Right lobe of liver (tissue), 6 donors: ENCODE measurements around the gene FLRT2. TPM values are rescaled to one million over a fixed set of nuclear protein-coding genes. Genes with fewer than 3 reads are reported as not detected.

Source experiments
- ATAC-seq, 4 donors: fragments of 200-7000 bp; cut with Tn5 transposase; one replicate each; pipeline ENCODE4 v1.9.1; 2020; ENCODE audit warnings: mild to moderate bottlenecking in 4 of 4, moderate library complexity in 4 of 4
- DNase-seq, 3 donors: peaks; one replicate each; pipeline ENCODE4 v3.0.0-alpha.2; 2020
- H3K27ac ChIP-seq, 3 donors: fragments of 200-600 bp; one replicate each; pipeline ENCODE4 v1.8.0; 2022
- H3K27me3 ChIP-seq, 2 donors: fragments of 200-600 bp; one replicate each; pipeline ENCODE4 v1.8.0; 2022
- H3K36me3 ChIP-seq, 4 donors: fragments of 200-600 bp; sonication (generic) in 1 of 4; one replicate each; pipeline versions ENCODE4 v1.5.1 to v1.8.0; 2017 to 2022; ENCODE audit warnings: control low read depth in 1 of 4
- H3K4me1 ChIP-seq, 4 donors: fragments of 200-600 bp; sonication (generic) in 1 of 4; one replicate each; pipeline versions ENCODE4 v1.5.1 to v1.8.0; 2017 to 2022; ENCODE audit warnings: control low read depth in 1 of 4
- H3K4me3 ChIP-seq, 3 donors: fragments of 200-600 bp; one replicate each; pipeline ENCODE4 v1.8.0; 2022
- H3K9me3 ChIP-seq, 4 donors: fragments of 200-600 bp; sonication (generic) in 1 of 4; one replicate each; pipeline versions ENCODE4 v1.5.1 to v1.8.0; 2017 to 2022; ENCODE audit warnings: control low read depth in 1 of 4
- CTCF ChIP-seq, 4 donors: fragments of 200-600 bp in 3 of 4; fragments of 450-650 bp in 1 of 4; IDR thresholded peaks; one replicate each; pipeline versions ENCODE4 v1.5.1 to v1.8.0; 2016 to 2022; ENCODE audit warnings: antibody characterized with exemption in 4 of 4, mild to moderate bottlenecking in 2 of 4
- POLR2A ChIP-seq: fragments of 450-650 bp; IDR thresholded peaks from one replicate; pipeline ENCODE4 v1.6.1; 2017; ENCODE audit warnings: antibody characterized with exemption, mild to moderate bottlenecking
- WGBS: methylation state at CpG from one replicate; pipeline ENCODE4 v1.1.6; 2018; ENCODE audit warnings: low coverage, low lambda C conversion rate; ENCODE audit not compliant: insufficient coverage; ENCODE audit errors: missing lambda C conversion rate; 5-methylcytosine and 5-hydroxymethylcytosine counted together
- intact Hi-C, 2 donors: fragments of 100-400 bp; cut with DNase I; formaldehyde crosslinking; loops; one replicate each; pipeline versions ENCODE4 v1.11.2 to v1.14.1; 2022
- total RNA-seq, 6 experiments: library from RNA; depleted of rRNA in 2 of 6; stranded (reverse); fragments of >200 nt in 2 of 6; fragmentation: NEBNext Ultra II Directional in 3 of 6; extraction: Animal tissue kit (Norgen Biotek cat#: 25700) in 3 of 6; gene quantifications; one replicate each; pipeline versions ENCODE4 v1.1.0 to v1.2.4, GENCODE V29; 2016 to 2023
- donor health status: DM: no; HTN: yes; CAD: no.
- donor health status: DM: no; HTN: no; CAD: no.
- donor health status: DM: no; HTN: no; CAD: no.
- donor health status: DM: no; HTN: yes; CAD: no.
- donor health status: DM: no; HTN: yes; CAD: no.

Gene FLRT2
- total RNA-seq, 6 experiments from 2014 or later, result 0.12 to 4.1 (median 2.0) TPM

- no peaks in the 10 kb centered on the region for H3K36me3 ChIP-seq
- TF ChIP-seq CTCF (IDR thresholded peaks at IDR 0.05) (no peak), POLR2A (no peak)
- no peak overlapping the region for H3K27ac ChIP-seq
- no peak overlapping the region for H3K4me3 ChIP-seq
- no peak for DNase-seq
- peaks cover 0 to 5% (median 0%) of the 10 kb centered on the region in 4 donors for H3K4me1 ChIP-seq
- intact Hi-C loops, result no loop called here
- H3K9me3 ChIP-seq, result no peaks in the 10 kb centered on the region
- ATAC-seq, result no peak
- H3K27me3 ChIP-seq, result no peaks in the 10 kb centered on the region
These were observed 46.3 kb upstream of the FLRT2 start for GRCh38 chr14:85483652-85484051.

- intact Hi-C loops, result no loop called here
- H3K36me3 ChIP-seq, result no peaks in the 10 kb centered on the region
- no peak overlapping the region for H3K4me3 ChIP-seq
- no peak overlapping the region for H3K27ac ChIP-seq
- H3K9me3 ChIP-seq, result no peaks in the 10 kb centered on the region
- 81% methylated on average over 4 of the region's 4 CpGs for WGBS
- TF ChIP-seq CTCF (IDR thresholded peaks at IDR 0.05) (no peak), POLR2A (no peak)
- ATAC-seq (no peak), DNase-seq (no peak)
- H3K4me1 ChIP-seq, result peaks cover 0 to 5% (median 0%) of the 10 kb centered on the region in 4 donors
- H3K27me3 ChIP-seq, result no peaks in the 10 kb centered on the region
These were observed 42.7 kb upstream of the FLRT2 start for GRCh38 chr14:85487215-85487614.

GRCh38 chr14:85501751-85502150 is 28.2 kb upstream of the FLRT2 start:
- Histone ChIP-seq H3K4me3 (no peak overlapping the region), H3K4me1 (no peaks in the 10 kb centered on the region), H3K27ac (no peak overlapping the region), H3K9me3 (no peaks in the 10 kb centered on the region), H3K36me3 (no peaks in the 10 kb centered on the region), H3K27me3 (no peaks in the 10 kb centered on the region)
- no peak for DNase-seq
- no peak for ATAC-seq
- intact Hi-C loops, result no loop called here
- 50% methylated on average over 1 of the region's 1 CpG for WGBS
- no peak for TF ChIP-seq CTCF (IDR thresholded peaks at IDR 0.05)
- TF ChIP-seq POLR2A, result no peak

- intact Hi-C loops, result no loop called here
- Histone ChIP-seq H3K27me3 (no peaks in the 10 kb centered on the region), H3K4me3 (no peak overlapping the region), H3K27ac (no peak overlapping the region), H3K4me1 (no peaks in the 10 kb centered on the region), H3K9me3 (no peaks in the 10 kb centered on the region), H3K36me3 (no peaks in the 10 kb centered on the region)
- DNase-seq, result no peak
- TF ChIP-seq CTCF (IDR thresholded peaks at IDR 0.05) (no peak), POLR2A (no peak)
- 71% methylated on average over 2 of the region's 6 CpGs for WGBS
- ATAC-seq, result no peak
These were observed 21.1 kb upstream of the FLRT2 start for GRCh38 chr14:85508863-85509262.

GRCh38 chr14:85512451-85512850 is 17.5 kb upstream of the FLRT2 start:
- no peak for DNase-seq
- no peak overlapping the region for H3K27ac ChIP-seq
- no peaks in the 10 kb centered on the region for H3K36me3 ChIP-seq
- H3K27me3 ChIP-seq, result no peaks in the 10 kb centered on the region
- no peak overlapping the region for H3K4me3 ChIP-seq
- 64% methylated on average over 2 of the region's 2 CpGs for WGBS
- H3K4me1 ChIP-seq, result no peaks in the 10 kb centered on the region
- H3K9me3 ChIP-seq, result no peaks in the 10 kb centered on the region
- ATAC-seq, result no peak
- intact Hi-C loops, result no loop called here
- TF ChIP-seq POLR2A (no peak), CTCF (IDR thresholded peaks at IDR 0.05) (no peak)
